ENCODE results near the gene RDX. TPM values are rescaled to one million over a fixed set of nuclear protein-coding genes. Genes with fewer than 3 reads are reported as not detected.
A peak's percentile ranks its signal among the peaks of the same experiment; 100 is the strongest.

Gene RDX
- total and polyA plus RNA-seq, 10 of the 15 experiments (the other 5 are each of a cell fraction or from before 2014, with no cell fraction given), result 24.6 to 62.2 (median 47.8) TPM

DNA sequence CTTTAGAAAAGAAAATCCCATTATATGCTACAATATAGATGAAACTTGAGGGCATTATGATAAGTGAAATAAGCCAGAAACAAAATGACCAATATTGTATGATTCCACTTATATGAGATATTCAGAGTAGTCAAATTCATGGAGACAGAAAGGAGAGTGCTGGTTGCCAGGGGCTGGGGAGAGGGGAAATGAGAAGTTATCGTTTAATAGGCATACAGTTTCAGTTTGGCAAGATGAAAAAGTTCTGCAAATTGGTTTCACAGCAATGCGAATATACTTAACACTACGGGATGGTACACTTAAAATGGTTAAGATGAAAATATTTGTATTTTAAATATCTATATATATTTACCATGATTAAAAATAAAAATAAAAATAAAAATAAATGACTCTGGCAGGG is 31.1 kb upstream of the RDX start:
- ChIA-PET SMC1A (ENCODE audit: uncharacterized antibody, unreplicated experiment) (interaction anchor here (1.7 to 3.9 kb wide), 7 partner anchors 15 to 46 kb away, joined by 8 to 26 read pairs (median 11); partner anchors contain the start of gene RDX), CTCF (interaction anchor here (0.6 to 1.4 kb wide), 2 partner anchors 50 to 118 kb away, joined by 3 to 9 read pairs; no protein-coding TSS in a partner anchor), POLR2A (interaction anchor here (0.6 to 3.4 kb wide), 3 partner anchors 11 to 25 kb away, joined by 3 to 21 read pairs (median 9); no protein-coding TSS in a partner anchor), RAD21 (ENCODE audit: unreplicated experiment) (interaction anchor here (0.7 to 2.3 kb wide), 13 partner anchors 9 to 1509 kb away, joined by 3 to 17 read pairs (median 4); no protein-coding TSS in a partner anchor)
- ATAC-seq (peak; percentile 41), DNase-seq (ENCODE audit: low read depth, low spot score) (no peak), FAIRE-seq (no peak)
- no peaks in the 10 kb centered on the region for H3K36me3 ChIP-seq (ENCODE audit: control insufficient read depth in 2 of 2, insufficient read depth in 2 of 2, low read length in 1 of 2)
- peak overlapping the region; percentile 28; the same call in 1 of the 2 replicates for H3K27ac ChIP-seq (ENCODE audit: control insufficient read depth, insufficient read depth)
- no peaks in the 10 kb centered on the region for H3K27me3 ChIP-seq (replicated peaks in 1 of 2; ENCODE audit: control insufficient read depth in 2 of 2, insufficient read depth in 2 of 2, low read length in 1 of 2)
- WGBS (ENCODE audit: insufficient coverage, insufficient replicate concordance, low lambda C conversion rate, missing lambda C conversion rate), result 0% methylated on average over 3 of the region's 3 CpGs
- peak overlapping the region; percentile 82 for H3K4me2 ChIP-seq (ENCODE audit: control insufficient read depth, insufficient read depth)
- intact Hi-C loops (cut with micrococcal nuclease; ENCODE audit: unreplicated experiment), result no loop called here
- TSS peak; percentile 96 for BruUV-seq (replicated peaks)
- no peaks in the 10 kb centered on the region; the same call in 2 of the 3 replicates for H3K9me3 ChIP-seq (replicated peaks; ENCODE audit: control insufficient read depth, insufficient read depth, low read length)
- peak overlapping the region; percentile 31 for H3K9ac ChIP-seq (ENCODE audit: control insufficient read depth, insufficient read depth, low read length)
- no peak overlapping the region; the same call in 1 of the 2 replicates for H2AFZ ChIP-seq (ENCODE audit: control insufficient read depth, low read depth, low read length)
- peaks cover 2% of the 10 kb centered on the region; the same call in 1 of the 2 replicates for H3K79me2 ChIP-seq (ENCODE audit: control insufficient read depth, insufficient read depth, low read length)
- H4K20me1 ChIP-seq (ENCODE audit: control insufficient read depth, insufficient read depth), result no peaks in the 10 kb centered on the region
- peak; percentile 55; the same call in 1 of the 2 replicates for TF ChIP-seq SPI1 (IDR thresholded peaks at IDR 0.05; ENCODE audit: borderline replicate concordance, insufficient read depth, low read depth, low read length)
- TF ChIP-seq PAX8 (IDR thresholded peaks at IDR 0.05), result no peak
- H3K4me3 ChIP-seq, result peak overlapping the region; percentile 64
- peaks cover 8% of the 10 kb centered on the region; the same call in 1 of the 2 replicates for H3K4me1 ChIP-seq (ENCODE audit: control insufficient read depth, insufficient read depth, low read length)
- in situ Hi-C loops (cut with MboI), result no loop called here

DNA sequence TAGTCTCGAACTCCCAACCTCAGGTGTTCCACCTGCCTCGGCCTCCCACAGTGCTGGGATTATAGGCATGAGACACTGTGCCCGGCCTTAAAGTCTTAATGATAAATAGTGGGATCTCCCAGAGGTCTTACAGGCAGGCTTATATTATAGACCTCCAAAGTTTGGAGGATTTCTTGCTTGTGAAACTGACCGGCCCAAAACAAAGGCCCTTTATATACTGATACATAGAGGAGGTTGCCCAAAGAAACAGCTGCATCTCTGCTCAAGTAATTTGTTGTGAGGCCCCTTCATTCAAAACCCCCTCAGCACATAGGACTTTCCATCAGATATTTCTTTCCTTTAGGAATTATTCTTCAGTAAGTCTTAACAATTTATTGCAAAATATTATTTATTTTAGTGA is 27.4 kb upstream of the RDX start:
- ATAC-seq (no peak), FAIRE-seq (no peak), DNase-seq (ENCODE audit: low read depth, low spot score) (no peak)
- no peak overlapping the region for H3K4me3 ChIP-seq
- no peak overlapping the region for H3K27ac ChIP-seq (ENCODE audit: control insufficient read depth, insufficient read depth)
- H3K36me3 ChIP-seq (ENCODE audit: control insufficient read depth in 2 of 2, insufficient read depth in 2 of 2, low read length in 1 of 2), result no peaks in the 10 kb centered on the region
- POLR2A ChIA-PET, result interaction anchor here (1.2 kb wide), 1 partner anchor 15 kb away, joined by 3 read pairs; no protein-coding TSS in a partner anchor
- H4K20me1 ChIP-seq (ENCODE audit: control insufficient read depth, insufficient read depth), result no peaks in the 10 kb centered on the region
- CTCF ChIA-PET, result interaction anchor here (1.2 kb wide), 1 partner anchor 43 kb away, joined by 3 read pairs; no protein-coding TSS in a partner anchor
- RAD21 ChIA-PET (ENCODE audit: unreplicated experiment), result no interaction called here
- peaks cover 2% of the 10 kb centered on the region; the same call in 1 of the 2 replicates for H3K79me2 ChIP-seq (ENCODE audit: control insufficient read depth, insufficient read depth, low read length)
- no peak overlapping the region for H3K9ac ChIP-seq (ENCODE audit: control insufficient read depth, insufficient read depth, low read length)
- H3K4me1 ChIP-seq (ENCODE audit: control insufficient read depth, insufficient read depth, low read length), result peaks cover 8% of the 10 kb centered on the region; the same call in 1 of the 2 replicates
- H3K27me3 ChIP-seq (replicated peaks in 1 of 2; ENCODE audit: control insufficient read depth in 2 of 2, insufficient read depth in 2 of 2, low read length in 1 of 2), result no peaks in the 10 kb centered on the region
- no TSS peak for BruUV-seq (replicated peaks)
- no peak overlapping the region for H3K4me2 ChIP-seq (ENCODE audit: control insufficient read depth, insufficient read depth)
- WGBS (ENCODE audit: insufficient coverage, insufficient replicate concordance, low lambda C conversion rate, missing lambda C conversion rate), result 43% methylated on average over 4 of the region's 4 CpGs
- in situ Hi-C loops (cut with MboI), result no loop called here
- TF ChIP-seq, protein P1, sequence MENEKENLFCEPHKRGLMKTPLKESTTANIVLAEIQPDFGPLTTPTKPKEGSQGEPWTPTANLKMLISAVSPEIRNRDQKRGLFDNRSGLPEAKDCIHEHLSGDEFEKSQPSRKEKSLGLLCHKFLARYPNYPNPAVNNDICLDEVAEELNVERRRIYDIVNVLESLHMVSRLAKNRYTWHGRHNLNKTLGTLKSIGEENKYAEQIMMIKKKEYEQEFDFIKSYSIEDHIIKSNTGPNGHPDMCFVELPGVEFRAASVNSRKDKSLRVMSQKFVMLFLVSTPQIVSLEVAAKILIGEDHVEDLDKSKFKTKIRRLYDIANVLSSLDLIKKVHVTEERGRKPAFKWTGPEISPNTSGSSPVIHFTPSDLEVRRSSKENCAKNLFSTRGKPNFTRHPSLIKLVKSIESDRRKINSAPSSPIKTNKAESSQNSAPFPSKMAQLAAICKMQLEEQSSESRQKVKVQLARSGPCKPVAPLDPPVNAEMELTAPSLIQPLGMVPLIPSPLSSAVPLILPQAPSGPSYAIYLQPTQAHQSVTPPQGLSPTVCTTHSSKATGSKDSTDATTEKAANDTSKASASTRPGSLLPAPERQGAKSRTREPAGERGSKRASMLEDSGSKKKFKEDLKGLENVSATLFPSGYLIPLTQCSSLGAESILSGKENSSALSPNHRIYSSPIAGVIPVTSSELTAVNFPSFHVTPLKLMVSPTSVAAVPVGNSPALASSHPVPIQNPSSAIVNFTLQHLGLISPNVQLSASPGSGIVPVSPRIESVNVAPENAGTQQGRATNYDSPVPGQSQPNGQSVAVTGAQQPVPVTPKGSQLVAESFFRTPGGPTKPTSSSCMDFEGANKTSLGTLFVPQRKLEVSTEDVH (IDR thresholded peaks at IDR 0.05; ENCODE audit: low read depth, partially characterized antibody), result no peak
- TF ChIP-seq ZNF384 (IDR thresholded peaks at IDR 0.05; ENCODE audit: borderline replicate concordance, low read depth, low read length), result no peak
- TF ChIP-seq SIX5 (IDR thresholded peaks at IDR 0.05; ENCODE audit: low read depth, low read length, severe bottlenecking), result no peak
- H2AFZ ChIP-seq (ENCODE audit: control insufficient read depth, low read depth, low read length), result no peak overlapping the region
- intact Hi-C loops (cut with micrococcal nuclease; ENCODE audit: unreplicated experiment), result no loop called here
- SMC1A ChIA-PET (ENCODE audit: uncharacterized antibody, unreplicated experiment), result interaction anchor here (1.7 to 3.8 kb wide), 2 partner anchors 13 to 15 kb away, joined by 5 to 9 read pairs; no protein-coding TSS in a partner anchor
- H3K9me3 ChIP-seq (replicated peaks; ENCODE audit: control insufficient read depth, insufficient read depth, low read length), result no peaks in the 10 kb centered on the region
